Psoas muscle (tissue), 8 donors: ENCODE results near the gene HOXB1. TPM values are rescaled to one million over a fixed set of nuclear protein-coding genes. Genes with fewer than 3 reads are reported as not detected.

Experiments
- ATAC-seq, 4 donors: fragments of 200-7000 bp; cut with Tn5 transposase; one replicate each; pipeline ENCODE4 v1.9.1; 2020; ENCODE audit warnings: moderate library complexity in 3 of 4, mild to moderate bottlenecking in 2 of 4
- DNase-seq, 2 donors: peaks; one replicate each; pipeline ENCODE4 v3.0.0-alpha.2; 2020
- H3K27ac ChIP-seq: fragments of 200-600 bp; one replicate; pipeline ENCODE4 v1.8.0; 2022
- H3K27me3 ChIP-seq, 3 donors: fragments of 200-600 bp in 1 of 3; one replicate each; pipeline versions ENCODE4 v1.6.1 to v1.8.0; 2013 to 2022; ENCODE audit warnings: low read length in 2 of 3, mild to moderate bottlenecking in 2 of 3, moderate library complexity in 1 of 3; ENCODE audit not compliant: insufficient read depth in 3 of 3
- H3K36me3 ChIP-seq, 2 donors: fragments of 200-600 bp in 1 of 2; one replicate each; pipeline versions ENCODE4 v1.6.1 to v1.8.0; 2013 to 2022; ENCODE audit warnings: low read depth in 1 of 2, mild to moderate bottlenecking in 1 of 2, moderate library complexity in 1 of 2; ENCODE audit not compliant: insufficient read depth in 1 of 2
- H3K4me1 ChIP-seq: fragments of 200-600 bp; one replicate; pipeline ENCODE4 v1.8.0; 2022
- H3K4me3 ChIP-seq: fragments of 200-600 bp; one replicate; pipeline ENCODE4 v1.8.0; 2022; ENCODE audit warnings: mild to moderate bottlenecking
- H3K9me3 ChIP-seq: fragments of 200-600 bp; one replicate; pipeline ENCODE4 v1.8.0; 2022
- CTCF ChIP-seq: fragments of 200-600 bp; IDR thresholded peaks from one replicate; pipeline ENCODE4 v1.8.0; 2022; ENCODE audit warnings: antibody characterized with exemption
- WGBS, 3 donors: extraction: QIAGEN DNeasy Blood & Tissue Kit; methylation state at CpG; one replicate each; pipeline versions ENCODE4 v1.1.6 to v1.1.7; 2013; 5-methylcytosine and 5-hydroxymethylcytosine counted together
- intact Hi-C, 2 donors: fragments of 100-400 bp; cut with DNase I; formaldehyde crosslinking; loops; one replicate each; pipeline versions ENCODE4 v1.11.0 to v1.14.2; 2022
- polyA plus RNA-seq, 3 donors: library from polyadenylated mRNA; stranded (reverse); fragments of 200-250 nt; gene quantifications; one replicate each; pipeline ENCODE4 v1.2.3, GENCODE V29; 2013
- total RNA-seq, 4 donors: library from RNA; stranded (reverse); fragmentation: NEBNext Ultra II Directional in 2 of 4; extraction: Animal tissue kit (Norgen Biotek cat#: 25700) in 2 of 4; gene quantifications; one replicate each; pipeline versions ENCODE4 v1.2.1 to v1.2.4, GENCODE V29; 2021 to 2023
- donor health status: healthy with polysubstance abuse.
- donor health status: DM: no; HTN: no; CAD: no; lungs with moderate emphysema.
- donor health status: Bipolar disorder and iron deficiency.
- donor health status: healthy.
- donor health status: DM: yes; HTN: yes; CAD: no.
- donor health status: DM: no; HTN: no; CAD: no.
- donor health status: DM: no; HTN: no; CAD: no.
- donor health status: DM: yes; HTN: yes; CAD: no.

Gene HOXB1
- total and polyA plus RNA-seq, 7 donors = not detected

- Histone ChIP-seq H3K27ac (no peak overlapping the region), H3K9me3 (no peaks in the 10 kb centered on the region), H3K36me3 (peaks cover 0 to 8% of the 10 kb centered on the region in 2 donors), H3K27me3 (peaks cover 0 to 5% (median 2%) of the 10 kb centered on the region in 3 donors), H3K4me3 (no peak overlapping the region), H3K4me1 (peaks cover 5% of the 10 kb centered on the region)
- intact Hi-C loops = no loop called here
- DNase-seq (no peak), ATAC-seq (no peak)
- 78 to 80% (median 78%) methylated on average over 18 of the region's 18 CpGs for WGBS, 3 donors
- no peak for TF ChIP-seq CTCF
Observed at GRCh38 chr17:48549914-48550501, 19.2 kb upstream of the HOXB1 start.

- DNase-seq (no peak), ATAC-seq (no peak)
- WGBS, 3 donors = 85 to 90% (median 85%) methylated on average over 3 of the region's 3 CpGs
- intact Hi-C loops = no loop called here
- Histone ChIP-seq H3K36me3 (peaks cover 0 to 8% of the 10 kb centered on the region in 2 donors), H3K27ac (no peak overlapping the region), H3K9me3 (no peaks in the 10 kb centered on the region), H3K27me3 (peaks cover 0 to 5% (median 2%) of the 10 kb centered on the region in 3 donors), H3K4me1 (peaks cover 5% of the 10 kb centered on the region), H3K4me3 (no peak overlapping the region)
- TF ChIP-seq CTCF = no peak
Observed at GRCh38 chr17:48549281-48549630, 18.4 kb upstream of the HOXB1 start.

GRCh38 chr17:48548523-48549280 is 17.9 kb upstream of the HOXB1 start:
- H3K9me3 ChIP-seq = no peaks in the 10 kb centered on the region
- WGBS, 3 donors = 79 to 84% (median 82%) methylated on average over 6 of the region's 6 CpGs
- no peak for TF ChIP-seq CTCF
- H3K27me3 ChIP-seq = peaks cover 0 to 8% (median 2%) of the 10 kb centered on the region in 3 donors
- H3K36me3 ChIP-seq = peaks cover 0 to 8% of the 10 kb centered on the region in 2 donors
- no peak for ATAC-seq
- peak overlapping the region; percentile 89 for H3K27ac ChIP-seq
- peaks cover 5% of the 10 kb centered on the region for H3K4me1 ChIP-seq
- peak overlapping the region; percentile 44 for H3K4me3 ChIP-seq
- DNase-seq = no peak
- intact Hi-C loops = no loop called here

GRCh38 chr17:48547808-48548522 is 17.2 kb upstream of the HOXB1 start:
- peak overlapping the region; percentile 44 for H3K4me3 ChIP-seq
- DNase-seq = no peak
- peak overlapping the region; percentile 89 for H3K27ac ChIP-seq
- H3K36me3 ChIP-seq = peaks cover 0 to 8% of the 10 kb centered on the region in 2 donors
- no peak for ATAC-seq
- 69 to 74% (median 74%) methylated on average over 24 of the region's 24 CpGs for WGBS, 3 donors
- intact Hi-C loops = no loop called here
- no peaks in the 10 kb centered on the region for H3K9me3 ChIP-seq
- TF ChIP-seq CTCF = no peak
- peaks cover 0 to 8% (median 6%) of the 10 kb centered on the region in 3 donors for H3K27me3 ChIP-seq
- peaks cover 5% of the 10 kb centered on the region for H3K4me1 ChIP-seq
